Colonic mucosa (tissue), 4 donors: ENCODE measurements around the gene WBP2NL. TPM values are rescaled to one million over a fixed set of nuclear protein-coding genes. Genes with fewer than 3 reads are reported as not detected.

Source experiments
- DNase-seq: peaks from one replicate; pipeline ENCODE4 v3.0.0-alpha.2; 2020
- H3K27ac ChIP-seq: fragments of 200-600 bp; one replicate; pipeline ENCODE4 v1.8.0; 2021
- H3K27me3 ChIP-seq: fragments of 200-600 bp; one replicate; pipeline ENCODE4 v1.8.0; 2021
- H3K36me3 ChIP-seq: fragments of 200-600 bp; one replicate; pipeline ENCODE4 v1.8.0; 2021
- H3K4me1 ChIP-seq: fragments of 200-600 bp; one replicate; pipeline ENCODE4 v1.8.0; 2021; ENCODE audit warnings: mild to moderate bottlenecking
- H3K4me3 ChIP-seq: fragments of 200-600 bp; one replicate; pipeline ENCODE4 v1.8.0; 2021
- H3K9ac ChIP-seq, 2 donors: one replicate each; pipeline ENCODE4 v1.7.0; 2013; ENCODE audit warnings: control low read depth in 2 of 2, low read depth in 2 of 2, low read length in 2 of 2
- H3K9me3 ChIP-seq: fragments of 200-600 bp; one replicate; pipeline ENCODE4 v1.8.0; 2021
- CTCF ChIP-seq: fragments of 200-600 bp; IDR thresholded peaks from one replicate; pipeline ENCODE4 v1.8.0; 2022; ENCODE audit warnings: antibody characterized with exemption, mild to moderate bottlenecking
- intact Hi-C: fragments of 100-400 bp; cut with DNase I; formaldehyde crosslinking; loops from one replicate; pipeline ENCODE4 v1.14.1; 2022
- total RNA-seq, 2 donors: library from RNA; stranded (reverse); fragmentation: NEBNext Ultra II Directional in 1 of 2; extraction: Animal tissue kit (Norgen Biotek cat#: 25700) in 1 of 2; gene quantifications; one replicate each; pipeline ENCODE4 v1.2.1, GENCODE V29; 2021
- donor health status: healthy.
- donor health status: DM: no; HTN: no; CAD: no.
- donor health status: DM: no; HTN: no; CAD: no.

The WBP2NL gene
- total RNA-seq, 2 donors from 2014 or later, result 1.1 to 1.9 TPM

- no peak for DNase-seq
- Histone ChIP-seq H3K27me3 (no peaks in the 10 kb centered on the region), H3K36me3 (no peaks in the 10 kb centered on the region), H3K27ac (peak overlapping the region; percentile 94), H3K9me3 (no peaks in the 10 kb centered on the region), H3K4me3 (no peak overlapping the region), H3K4me1 (peaks cover 7% of the 10 kb centered on the region), H3K9ac (peak overlapping the region in 1 of 2 donors; percentile 99)
- intact Hi-C loops, result no loop called here
- TF ChIP-seq CTCF, result no peak
These were observed 79.0 kb downstream of the WBP2NL start for GRCh38 chr22:42077486-42078125.

Other genes starting within 250 kb of the WBP2NL start
- 10 to 100 TPM in 1 of 2 donors, 1 to 10 TPM in 1; 9.3 to 18.8 TPM for gene CCDC134, start 198.1 kb upstream of the WBP2NL start, total RNA-seq
- gene SREBF2, start 165.7 kb upstream of the WBP2NL start, total RNA-seq, result 100 to 1,000 TPM; 159 to 192 TPM
- not detected for gene SHISA8, start 83.7 kb upstream of the WBP2NL start, total RNA-seq
- gene TNFRSF13C, start 72.0 kb upstream of the WBP2NL start, total RNA-seq, result under 1 TPM; 0.40 to 0.53 TPM
- gene CENPM, start 51.6 kb upstream of the WBP2NL start, total RNA-seq, result 10 to 100 TPM; 13.7 to 64.3 TPM
- under 1 TPM; 0.20 to 0.69 TPM for gene SEPTIN3, start 29.3 kb upstream of the WBP2NL start, total RNA-seq
- gene NAGA, start 72.0 kb downstream of the WBP2NL start, total RNA-seq, result 10 to 100 TPM; 28.9 to 36.0 TPM
- gene PHETA2, start 75.5 kb downstream of the WBP2NL start, total RNA-seq, result 10 to 100 TPM; 11.6 to 15.2 TPM
- 100 to 1,000 TPM; 125 to 135 TPM for gene SMDT1, start 80.9 kb downstream of the WBP2NL start, total RNA-seq
- 100 to 1,000 TPM; 131 to 154 TPM for gene NDUFA6, start 92.0 kb downstream of the WBP2NL start, total RNA-seq
- gene CYP2D6, start 132.0 kb downstream of the WBP2NL start, total RNA-seq, result 1 to 10 TPM; 2.2 to 2.9 TPM